DND-41 (cell line): ENCODE measurements around the gene C17orf75.

Source experiments
- ATAC-seq: fragments of 200-7000 bp; cut with Tn5 transposase; 3 replicates; pipeline ENCODE4 v1.9.1; 2021; ENCODE audit warnings: low read depth; ENCODE audit not compliant: insufficient read depth
- DNase-seq: peaks from one replicate; pipeline ENCODE4 v3.0.0-alpha.2; 2020
- H2AFZ ChIP-seq: 2 replicates; pipeline ENCODE4 v1.6.0; 2012; ENCODE audit warnings: low read depth, low read length
- H3K27ac ChIP-seq: 2 replicates; pipeline ENCODE4 v1.5.1; 2012; ENCODE audit warnings: low read length, inconsistent platforms
- H3K27me3 ChIP-seq: fragments of 200-600 bp; sonication (generic); 2 replicates; pipeline ENCODE4 v1.6.0; 2012; ENCODE audit warnings: low read length, mild to moderate bottlenecking, inconsistent platforms; ENCODE audit not compliant: insufficient read depth, poor library complexity
- H3K36me3 ChIP-seq: 2 replicates; pipeline ENCODE4 v1.5.1; 2012; ENCODE audit warnings: low read length, inconsistent platforms; ENCODE audit not compliant: insufficient read depth
- H3K4me1 ChIP-seq: 2 replicates; pipeline ENCODE4 v1.5.1; 2012; ENCODE audit warnings: mild to moderate bottlenecking, low read length; ENCODE audit not compliant: insufficient read depth
- H3K4me2 ChIP-seq: 2 replicates; pipeline ENCODE4 v1.6.0; 2012; ENCODE audit warnings: mild to moderate bottlenecking, moderate library complexity, low read length, inconsistent platforms; ENCODE audit not compliant: insufficient read depth
- H3K4me3 ChIP-seq, 2 experiments: fragments of 200-600 bp in 1 of 2; shearing (Covaris generic) in 1 of 2; 2 replicates each; pipeline ENCODE4 v1.5.1; 2012 to 2016; ENCODE audit warnings: inconsistent platforms in 2 of 2, low read length in 2 of 2, mild to moderate bottlenecking in 2 of 2, low read depth in 1 of 2, moderate library complexity in 1 of 2
- H3K79me2 ChIP-seq: 2 replicates; pipeline ENCODE4 v1.6.0; 2012; ENCODE audit warnings: low read length, inconsistent platforms; ENCODE audit not compliant: insufficient read depth
- H3K9ac ChIP-seq: 2 replicates; pipeline ENCODE4 v1.6.0; 2012; ENCODE audit warnings: low read depth, mild to moderate bottlenecking, inconsistent platforms, low read length, moderate library complexity
- H3K9me3 ChIP-seq: 2 replicates; pipeline ENCODE4 v1.5.1; 2012; ENCODE audit warnings: low read length, moderate library complexity, mild to moderate bottlenecking, inconsistent platforms; ENCODE audit not compliant: insufficient read depth, severe bottlenecking
- H4K20me1 ChIP-seq: 2 replicates; pipeline ENCODE4 v1.6.0; 2012; ENCODE audit warnings: low read length; ENCODE audit not compliant: insufficient read depth
- EZH2 ChIP-seq: IDR thresholded peaks from 3 replicates; pipeline ENCODE4 v1.6.1; 2012; ENCODE audit warnings: borderline replicate concordance, low read depth, mild to moderate bottlenecking, moderate library complexity, low read length, inconsistent platforms; ENCODE audit not compliant: severe bottlenecking
- TF ChIP-seq, protein P1 (sequence below): IDR thresholded peaks from 2 replicates; pipeline ENCODE4 v1.5.1; 2012; ENCODE audit warnings: borderline replicate concordance, low read length, moderate library complexity, mild to moderate bottlenecking; ENCODE audit not compliant: poor library complexity, severe bottlenecking; ENCODE audit errors: extremely low read depth

C17orf75 gene

DNA sequence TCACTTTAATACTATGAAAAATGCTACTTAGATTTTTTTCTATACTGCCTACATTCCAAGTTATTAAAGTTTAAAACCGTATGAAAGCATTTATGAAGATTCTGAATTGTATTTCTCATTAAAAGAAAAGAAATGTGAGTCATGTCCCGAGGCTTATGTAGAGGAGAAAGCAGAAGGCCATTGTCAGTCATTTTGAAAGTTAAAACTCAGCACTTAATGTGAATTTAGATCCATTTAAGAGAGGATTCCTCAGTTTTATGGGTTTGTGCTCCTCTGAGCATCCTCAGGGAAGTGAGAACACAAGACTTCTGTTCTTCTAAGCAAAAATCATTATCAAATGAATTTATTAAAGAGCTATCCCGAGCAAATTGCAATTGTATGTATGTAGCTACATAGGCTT is 11.8 kb downstream of the C17orf75 start:
- H2AFZ ChIP-seq = no peak overlapping the region
- H3K4me3 ChIP-seq = no peak overlapping the region
- no peaks in the 10 kb centered on the region for H3K79me2 ChIP-seq
- H3K4me2 ChIP-seq = no peak overlapping the region
- no peak overlapping the region for H3K9ac ChIP-seq
- DNase-seq (no peak), ATAC-seq (no peak)
- H3K27me3 ChIP-seq = no peaks in the 10 kb centered on the region
- H3K4me1 ChIP-seq = peaks cover 24% of the 10 kb centered on the region
- H4K20me1 ChIP-seq = no peaks in the 10 kb centered on the region
- H3K36me3 ChIP-seq = peaks cover 15% of the 10 kb centered on the region
- no peak overlapping the region for H3K27ac ChIP-seq
- H3K9me3 ChIP-seq = no peaks in the 10 kb centered on the region
- TF ChIP-seq, protein P1, sequence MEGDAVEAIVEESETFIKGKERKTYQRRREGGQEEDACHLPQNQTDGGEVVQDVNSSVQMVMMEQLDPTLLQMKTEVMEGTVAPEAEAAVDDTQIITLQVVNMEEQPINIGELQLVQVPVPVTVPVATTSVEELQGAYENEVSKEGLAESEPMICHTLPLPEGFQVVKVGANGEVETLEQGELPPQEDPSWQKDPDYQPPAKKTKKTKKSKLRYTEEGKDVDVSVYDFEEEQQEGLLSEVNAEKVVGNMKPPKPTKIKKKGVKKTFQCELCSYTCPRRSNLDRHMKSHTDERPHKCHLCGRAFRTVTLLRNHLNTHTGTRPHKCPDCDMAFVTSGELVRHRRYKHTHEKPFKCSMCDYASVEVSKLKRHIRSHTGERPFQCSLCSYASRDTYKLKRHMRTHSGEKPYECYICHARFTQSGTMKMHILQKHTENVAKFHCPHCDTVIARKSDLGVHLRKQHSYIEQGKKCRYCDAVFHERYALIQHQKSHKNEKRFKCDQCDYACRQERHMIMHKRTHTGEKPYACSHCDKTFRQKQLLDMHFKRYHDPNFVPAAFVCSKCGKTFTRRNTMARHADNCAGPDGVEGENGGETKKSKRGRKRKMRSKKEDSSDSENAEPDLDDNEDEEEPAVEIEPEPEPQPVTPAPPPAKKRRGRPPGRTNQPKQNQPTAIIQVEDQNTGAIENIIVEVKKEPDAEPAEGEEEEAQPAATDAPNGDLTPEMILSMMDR = no peak
- no peak for TF ChIP-seq EZH2

DNA sequence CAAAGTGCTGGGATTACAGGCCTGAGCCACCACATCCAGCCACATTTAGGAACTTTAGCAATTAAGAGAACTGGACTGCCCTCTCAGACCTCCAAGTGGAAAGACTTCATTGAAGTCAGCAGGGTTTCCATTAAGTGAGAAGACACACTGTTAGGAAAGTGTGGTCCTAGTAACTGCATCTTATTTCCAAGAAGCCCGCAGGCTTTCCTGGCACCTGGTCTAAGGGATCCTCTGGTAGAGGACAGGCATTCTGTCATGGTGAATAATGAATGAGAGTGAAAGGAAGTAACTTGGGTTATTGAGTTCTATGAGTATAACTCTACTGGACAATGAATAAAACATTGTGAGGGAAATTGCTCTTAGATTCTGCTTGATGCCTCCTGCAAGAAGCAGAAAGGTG is 14.1 kb downstream of the C17orf75 start:
- ATAC-seq (no peak), DNase-seq (no peak)

DNA sequence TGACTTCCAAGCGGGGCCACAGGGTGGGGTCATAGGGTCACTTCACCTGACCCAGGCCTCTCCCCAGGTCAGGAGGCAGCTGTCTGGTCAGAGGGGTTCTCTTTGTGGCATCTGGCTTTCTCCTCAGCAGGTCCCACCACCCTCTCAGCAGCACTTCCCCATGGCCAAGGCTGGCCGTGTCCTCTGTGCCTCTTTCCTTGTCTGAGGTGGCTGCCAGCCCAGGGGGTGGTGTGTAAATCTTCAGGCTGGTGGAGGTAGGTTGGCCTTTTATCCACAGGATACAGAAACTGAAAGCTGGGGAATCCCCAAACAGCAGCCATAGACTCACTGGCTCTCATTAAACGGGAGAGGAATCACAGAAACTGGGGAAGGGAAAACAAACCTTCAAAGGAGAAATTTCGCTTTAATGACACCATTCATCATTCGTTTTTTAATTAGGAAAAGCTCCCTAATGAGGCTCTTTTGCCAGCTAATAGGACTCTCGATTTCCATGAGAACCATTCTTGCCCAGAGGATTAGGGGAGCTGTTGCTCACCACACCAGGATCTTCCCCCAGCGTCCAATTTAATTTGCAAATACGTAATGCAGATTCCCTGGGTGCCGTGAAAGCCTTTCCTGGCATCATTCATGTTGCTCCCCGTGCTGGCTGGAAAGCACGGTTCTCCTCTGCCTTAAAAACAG is 18.0 kb downstream of the C17orf75 start:
- no peak overlapping the region for H2AFZ ChIP-seq
- TF ChIP-seq, protein P1 = no peak
- no peak for TF ChIP-seq EZH2
- no peak for DNase-seq

More for the DNA sequence above, 14.1 kb downstream of the C17orf75 start:
- no peaks in the 10 kb centered on the region for H3K79me2 ChIP-seq
- no peak for TF ChIP-seq EZH2
- TF ChIP-seq, protein P1 = no peak
- no peaks in the 10 kb centered on the region for H3K27me3 ChIP-seq
- no peaks in the 10 kb centered on the region for H3K36me3 ChIP-seq
- H3K27ac ChIP-seq = no peak overlapping the region
- H3K4me3 ChIP-seq = no peak overlapping the region
- no peak overlapping the region for H3K4me2 ChIP-seq
- H3K9ac ChIP-seq = no peak overlapping the region
- H2AFZ ChIP-seq = no peak overlapping the region
- H3K9me3 ChIP-seq = no peaks in the 10 kb centered on the region
- H3K4me1 ChIP-seq = peaks cover 24% of the 10 kb centered on the region
- H4K20me1 ChIP-seq = no peaks in the 10 kb centered on the region

DNA sequence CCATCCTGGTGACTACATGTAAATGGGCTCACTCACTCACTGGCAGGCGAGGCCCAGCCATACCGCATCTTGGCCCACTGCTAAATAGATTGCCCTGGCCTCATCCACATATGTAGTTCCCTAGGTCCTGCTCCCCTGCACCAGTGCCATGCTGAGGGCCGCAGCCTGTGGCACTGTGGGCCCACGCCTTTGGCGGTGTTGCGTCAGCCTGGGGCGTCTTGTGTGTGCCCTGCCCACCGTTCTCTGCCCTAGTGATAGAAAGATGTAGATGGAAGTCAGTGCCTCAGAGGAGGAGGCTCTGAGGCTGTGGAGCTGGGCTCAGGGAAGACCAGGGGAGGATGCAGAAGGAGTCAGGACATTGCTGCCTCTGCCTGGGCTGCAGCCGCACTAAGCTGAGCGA is 18.9 kb downstream of the C17orf75 start:
- no peak for TF ChIP-seq EZH2
- TF ChIP-seq, protein P1 = no peak

More for the DNA sequence above, 18.0 kb downstream of the C17orf75 start:
- no peak for ATAC-seq
- no peak overlapping the region for H3K4me3 ChIP-seq
- H3K27ac ChIP-seq = no peak overlapping the region
- H3K4me2 ChIP-seq = no peak overlapping the region
- no peaks in the 10 kb centered on the region for H3K79me2 ChIP-seq
- no peak overlapping the region for H3K9ac ChIP-seq
- H3K27me3 ChIP-seq = no peaks in the 10 kb centered on the region
- H3K36me3 ChIP-seq = no peaks in the 10 kb centered on the region
- no peaks in the 10 kb centered on the region for H3K4me1 ChIP-seq
- H3K9me3 ChIP-seq = no peaks in the 10 kb centered on the region
- no peaks in the 10 kb centered on the region for H4K20me1 ChIP-seq

More for the DNA sequence above, 18.9 kb downstream of the C17orf75 start:
- H2AFZ ChIP-seq = no peak overlapping the region
- no peak overlapping the region for H3K9ac ChIP-seq
- H4K20me1 ChIP-seq = no peaks in the 10 kb centered on the region
- no peaks in the 10 kb centered on the region for H3K79me2 ChIP-seq
- no peaks in the 10 kb centered on the region for H3K27me3 ChIP-seq
- H3K4me1 ChIP-seq = no peaks in the 10 kb centered on the region
- no peak overlapping the region for H3K4me2 ChIP-seq
- H3K9me3 ChIP-seq = no peaks in the 10 kb centered on the region
- no peak for DNase-seq
- H3K4me3 ChIP-seq = no peak overlapping the region
- no peak for ATAC-seq
- no peak overlapping the region for H3K27ac ChIP-seq
- no peaks in the 10 kb centered on the region for H3K36me3 ChIP-seq
